Right lobe of liver (tissue), 4 donors: ENCODE results near the gene BUD13.

Experiments
- POLR2A ChIP-seq: fragments of 450-650 bp; IDR thresholded peaks from one replicate; pipeline ENCODE4 v1.6.1; 2017; ENCODE audit warnings: antibody characterized with exemption, mild to moderate bottlenecking
- TF ChIP-seq, protein P1 (sequence below), 4 donors: fragments of 200-600 bp in 3 of 4; fragments of 450-650 bp in 1 of 4; IDR thresholded peaks; one replicate each; pipeline versions ENCODE4 v1.5.1 to v1.8.0; 2016 to 2022; ENCODE audit warnings: antibody characterized with exemption in 4 of 4, mild to moderate bottlenecking in 2 of 4
- donor health status: DM: no; HTN: no; CAD: no.
- donor health status: DM: no; HTN: no; CAD: no.
- donor health status: DM: no; HTN: yes; CAD: no.

DNA sequence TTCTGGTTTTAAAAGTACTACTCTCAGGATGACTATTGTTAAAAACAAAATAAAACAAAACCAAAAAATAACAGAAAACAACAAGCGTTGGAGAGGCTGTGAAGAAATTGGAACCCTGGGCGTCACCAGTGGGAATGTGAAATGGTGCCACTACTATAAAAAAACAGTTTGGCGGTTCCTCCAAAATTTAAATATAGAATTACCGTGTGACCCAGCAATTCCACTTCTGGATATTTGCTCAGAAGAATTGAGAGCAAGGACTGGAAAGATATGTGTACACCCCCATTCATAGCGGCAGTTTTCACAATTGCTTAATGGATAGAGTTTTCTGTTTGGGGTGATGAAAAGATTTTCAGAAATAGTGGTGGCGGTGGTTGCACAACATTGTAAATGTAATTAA is 41.7 kb upstream of the BUD13 start:
- TF ChIP-seq POLR2A, result no peak
- TF ChIP-seq, protein P1, sequence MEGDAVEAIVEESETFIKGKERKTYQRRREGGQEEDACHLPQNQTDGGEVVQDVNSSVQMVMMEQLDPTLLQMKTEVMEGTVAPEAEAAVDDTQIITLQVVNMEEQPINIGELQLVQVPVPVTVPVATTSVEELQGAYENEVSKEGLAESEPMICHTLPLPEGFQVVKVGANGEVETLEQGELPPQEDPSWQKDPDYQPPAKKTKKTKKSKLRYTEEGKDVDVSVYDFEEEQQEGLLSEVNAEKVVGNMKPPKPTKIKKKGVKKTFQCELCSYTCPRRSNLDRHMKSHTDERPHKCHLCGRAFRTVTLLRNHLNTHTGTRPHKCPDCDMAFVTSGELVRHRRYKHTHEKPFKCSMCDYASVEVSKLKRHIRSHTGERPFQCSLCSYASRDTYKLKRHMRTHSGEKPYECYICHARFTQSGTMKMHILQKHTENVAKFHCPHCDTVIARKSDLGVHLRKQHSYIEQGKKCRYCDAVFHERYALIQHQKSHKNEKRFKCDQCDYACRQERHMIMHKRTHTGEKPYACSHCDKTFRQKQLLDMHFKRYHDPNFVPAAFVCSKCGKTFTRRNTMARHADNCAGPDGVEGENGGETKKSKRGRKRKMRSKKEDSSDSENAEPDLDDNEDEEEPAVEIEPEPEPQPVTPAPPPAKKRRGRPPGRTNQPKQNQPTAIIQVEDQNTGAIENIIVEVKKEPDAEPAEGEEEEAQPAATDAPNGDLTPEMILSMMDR (IDR thresholded peaks at IDR 0.05), result no peak
